ENCODE measurements around the gene AP5S1.
"Not testable (repeated sequence)": the region's sequence is repeated elsewhere in the genome, so short reads cannot be mapped to it uniquely, and the experiment has no call there.

AP5S1 gene

DNA sequence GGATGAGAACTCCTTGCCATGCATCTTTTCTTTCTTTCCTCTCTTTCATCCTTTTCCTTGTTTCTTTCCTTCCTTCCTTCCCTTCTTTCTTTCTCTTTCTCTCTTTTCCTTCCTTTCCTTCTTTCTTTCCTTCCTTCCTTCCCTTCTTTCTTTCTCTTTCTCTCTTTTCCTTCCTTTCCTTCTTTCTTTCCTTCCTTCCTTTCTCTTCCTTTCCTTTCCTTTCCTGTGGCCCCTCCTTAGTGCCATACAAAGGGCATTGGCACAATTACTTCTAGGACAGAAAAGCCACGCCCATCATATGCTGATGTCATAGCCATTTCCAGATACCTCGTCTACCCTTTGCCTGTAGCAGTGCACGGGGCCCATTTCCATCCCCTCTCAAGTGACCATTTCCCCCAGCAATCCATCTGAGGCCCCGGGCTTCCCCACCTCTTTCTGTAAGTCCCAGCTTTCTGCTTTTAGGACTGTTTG lies 31.6 kb upstream of the AP5S1 start:
- in situ Hi-C loops (cut with HindIII; ENCODE audit: low sequenced_read_pairs): no loop called here

DNA sequence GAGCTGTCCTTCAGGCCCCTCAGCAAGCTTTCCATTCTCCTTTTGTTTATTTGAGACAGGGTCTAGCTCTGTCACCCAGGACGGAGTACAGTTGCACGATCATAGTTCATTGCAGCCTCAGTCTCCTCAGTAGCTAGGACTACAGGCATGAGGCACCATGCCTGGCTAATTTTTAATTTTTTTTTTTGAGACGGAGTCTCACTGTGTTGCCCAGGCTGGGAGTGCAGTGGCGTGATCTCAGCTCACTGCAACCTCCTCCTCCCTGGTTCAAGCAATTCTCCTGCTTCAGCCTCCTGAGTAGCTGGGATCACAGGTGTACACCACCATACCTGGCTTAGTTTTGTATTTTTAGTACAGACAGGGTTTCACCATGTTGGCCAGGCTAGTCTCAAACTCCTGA lies 31.1 kb upstream of the AP5S1 start:
- in situ Hi-C loops (cut with HindIII; ENCODE audit: low sequenced_read_pairs): not testable (repeated sequence)

DNA sequence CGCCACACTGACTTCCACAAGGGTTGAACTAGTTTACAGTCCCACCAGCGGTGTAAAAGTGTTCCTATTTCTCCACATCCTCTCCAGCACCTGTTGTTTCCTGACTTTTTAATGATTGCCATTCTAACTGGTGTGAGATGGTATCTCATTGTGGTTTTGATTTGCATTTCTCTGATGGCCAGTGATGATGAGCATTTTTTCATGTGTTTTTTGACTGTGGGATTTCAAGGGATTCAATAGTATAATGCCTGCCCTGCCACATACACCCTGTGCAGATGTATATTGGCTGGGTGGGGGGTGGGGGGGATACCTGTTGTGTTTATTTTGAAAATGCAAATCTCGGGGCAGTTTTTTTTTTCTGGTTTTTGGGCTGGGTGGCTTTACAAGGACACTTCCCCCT lies 26.2 kb upstream of the AP5S1 start:
- in situ Hi-C loops (cut with HindIII; ENCODE audit: low sequenced_read_pairs): not testable (repeated sequence)

DNA sequence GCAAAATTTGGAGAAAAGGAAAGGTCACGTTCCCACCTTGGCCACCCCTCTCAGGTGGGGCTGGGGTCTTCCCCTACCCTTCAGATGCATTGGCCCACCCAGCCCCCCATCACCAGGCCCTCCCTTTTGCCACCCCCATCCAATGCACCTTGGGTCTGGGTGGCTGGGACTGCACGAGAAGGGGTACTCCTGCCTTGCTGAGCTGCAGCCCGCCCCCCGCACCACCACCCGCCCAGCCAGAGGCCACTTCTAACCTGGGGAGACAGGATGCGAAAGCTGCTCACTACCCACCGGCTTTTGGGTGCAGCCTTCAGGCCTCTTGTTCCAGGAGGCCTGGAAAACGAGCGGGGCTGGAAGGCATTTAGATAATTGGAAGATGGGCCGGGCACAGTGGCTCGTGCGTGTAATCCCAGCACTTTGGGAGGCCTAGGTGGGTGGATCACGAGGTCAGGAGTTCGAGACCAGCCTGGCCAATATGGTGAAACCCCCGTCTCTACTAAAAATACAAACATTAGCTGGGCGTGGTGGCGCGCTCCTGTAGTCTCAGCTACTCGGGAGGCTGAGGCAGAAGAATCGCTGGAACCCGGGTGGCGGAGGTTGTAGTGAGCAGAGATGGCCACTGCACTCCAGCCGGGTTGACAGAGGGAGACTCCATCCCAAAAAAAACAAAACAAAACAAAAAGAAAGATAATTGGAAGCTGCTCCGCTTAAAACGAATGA lies 25.5 kb upstream of the AP5S1 start:
- in situ Hi-C loops (cut with HindIII; ENCODE audit: low sequenced_read_pairs): no loop called here

DNA sequence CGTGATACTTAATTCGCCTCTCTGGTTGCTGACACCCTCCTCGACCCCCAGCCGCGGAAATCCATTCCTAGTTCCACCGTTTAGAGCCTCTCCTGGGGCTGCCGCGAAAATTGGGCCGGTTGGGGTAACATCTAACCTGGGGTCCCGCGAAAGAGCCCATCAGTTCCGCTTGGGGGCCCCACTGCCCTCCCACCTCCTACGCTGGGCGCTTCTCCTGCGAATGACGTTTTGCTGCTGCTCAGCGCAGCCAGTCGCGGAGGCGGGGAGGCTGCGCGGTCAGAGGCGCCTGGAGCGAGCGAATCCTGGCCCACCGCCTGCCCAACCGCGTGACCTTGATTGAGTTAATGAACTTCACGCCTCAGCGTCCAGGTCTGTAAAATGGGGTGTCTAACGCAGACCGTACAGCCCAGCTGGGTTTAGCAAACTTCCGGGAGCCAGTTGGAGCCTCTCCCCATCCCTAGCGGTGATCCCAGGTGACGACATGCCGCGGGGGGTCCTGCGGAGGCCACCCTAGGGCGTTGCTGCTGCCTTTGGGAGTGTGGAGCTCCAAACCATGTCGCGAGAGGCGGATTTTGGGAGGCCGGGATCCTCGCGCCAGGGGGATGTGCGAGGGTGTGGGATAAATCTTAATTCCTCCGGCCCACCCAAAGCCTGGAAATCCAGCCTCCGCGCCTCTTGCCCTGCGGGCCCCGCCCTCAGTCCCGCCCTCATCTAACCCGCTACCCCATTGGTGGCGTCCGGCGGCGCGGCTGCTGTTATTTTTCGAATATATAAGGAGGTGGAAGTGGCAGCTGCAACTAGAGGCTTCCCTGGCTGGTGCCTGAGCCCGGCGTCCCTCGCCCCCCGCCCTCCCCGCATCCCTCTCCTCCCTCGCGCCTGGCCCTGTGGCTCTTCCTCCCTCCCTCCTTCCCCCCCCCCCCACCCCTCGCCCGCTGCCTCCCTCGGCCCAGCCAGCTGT lies 24.6 kb upstream of the AP5S1 start, which contains the start of gene CDC25B:
TSS of gene CDC25B (plus strand) at position 800 of the 958 bp plus-strand sequence. CDS start 222 bp downstream, outside the sequence.
- in situ Hi-C loops (cut with HindIII; ENCODE audit: low sequenced_read_pairs): no loop called here

DNA sequence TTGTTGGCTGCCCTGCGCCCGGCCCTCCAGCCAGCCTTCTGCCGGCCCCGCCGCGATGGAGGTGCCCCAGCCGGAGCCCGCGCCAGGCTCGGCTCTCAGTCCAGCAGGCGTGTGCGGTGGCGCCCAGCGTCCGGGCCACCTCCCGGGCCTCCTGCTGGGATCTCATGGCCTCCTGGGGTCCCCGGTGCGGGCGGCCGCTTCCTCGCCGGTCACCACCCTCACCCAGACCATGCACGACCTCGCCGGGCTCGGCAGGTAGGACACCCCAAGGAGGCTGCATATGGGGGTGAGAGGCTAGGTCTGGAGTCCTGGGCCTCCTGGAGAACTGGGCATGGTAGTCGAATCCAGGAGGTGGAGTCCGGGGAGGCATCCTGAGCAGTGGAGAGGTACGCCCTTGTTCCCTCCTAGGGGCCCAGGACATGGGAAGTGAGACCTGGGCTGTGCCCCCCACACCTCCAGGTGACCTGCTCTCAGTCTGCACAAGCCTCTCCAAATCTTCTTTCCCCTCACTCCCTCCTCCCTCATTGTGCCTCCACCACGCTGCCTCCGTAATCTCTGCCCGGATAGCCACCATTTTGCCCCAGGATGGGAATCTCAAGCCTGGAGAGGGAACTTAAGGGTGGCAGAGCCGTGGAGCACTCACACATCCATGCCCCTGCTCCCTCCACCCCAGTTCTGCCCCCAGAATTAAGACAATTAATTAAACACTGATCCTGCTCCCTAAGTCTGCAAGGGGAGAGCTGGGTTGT lies 23.7 kb upstream of the AP5S1 start:
- in situ Hi-C loops (cut with HindIII; ENCODE audit: low sequenced_read_pairs): no loop called here

DNA sequence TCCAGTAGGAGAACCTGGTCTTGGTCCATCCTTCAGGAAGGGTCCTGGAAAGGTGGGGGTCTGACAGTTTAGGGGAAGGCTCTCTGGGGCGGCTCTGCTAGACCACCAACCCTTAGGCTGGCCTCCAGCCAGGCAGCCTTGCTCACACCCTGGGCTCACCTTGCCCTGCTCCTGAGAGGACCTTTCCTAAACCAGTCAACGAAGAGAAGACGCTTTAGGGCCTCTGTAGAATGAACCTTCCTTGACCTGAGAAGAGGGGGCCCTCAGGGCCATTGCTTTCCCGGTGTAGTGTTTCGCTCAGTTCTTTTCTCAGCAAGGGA lies 23.2 kb upstream of the AP5S1 start:
- in situ Hi-C loops (cut with HindIII; ENCODE audit: low sequenced_read_pairs): no loop called here

DNA sequence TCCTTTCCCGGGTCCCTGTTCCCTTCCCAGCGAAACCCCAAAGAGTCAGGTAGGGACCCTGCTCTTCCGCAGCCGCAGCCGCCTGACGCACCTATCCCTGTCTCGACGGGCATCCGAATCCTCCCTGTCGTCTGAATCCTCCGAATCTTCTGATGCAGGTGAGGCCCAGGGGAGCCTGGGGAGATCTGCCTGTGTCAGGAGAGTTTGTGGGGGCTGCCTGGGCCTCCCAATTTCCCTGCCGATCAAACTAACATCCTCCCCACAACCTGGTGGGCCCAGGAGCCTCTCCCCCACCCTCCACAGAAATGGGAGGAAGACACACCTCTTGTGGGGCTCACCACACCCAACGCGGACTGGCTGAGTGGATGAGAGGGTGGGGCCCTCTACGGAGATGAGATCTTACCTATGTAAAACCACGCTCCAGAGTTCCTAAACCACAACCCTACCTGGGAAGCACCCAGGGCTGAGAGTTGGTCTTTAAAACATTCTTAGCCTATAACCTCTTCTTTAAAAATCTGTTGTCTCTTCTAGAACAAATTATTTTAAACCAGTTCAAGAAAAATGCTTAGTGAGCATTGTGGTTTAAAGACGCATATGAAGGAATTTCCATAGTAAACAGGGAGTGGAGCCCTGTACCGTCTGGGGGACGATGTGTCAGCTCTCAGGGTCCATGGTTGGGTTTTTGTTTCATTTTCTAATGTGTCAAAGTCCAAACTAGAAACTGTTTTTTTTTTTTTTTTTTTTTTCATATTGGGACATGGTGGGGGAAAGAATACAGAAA lies 22.6 kb upstream of the AP5S1 start:
- in situ Hi-C loops (cut with HindIII; ENCODE audit: low sequenced_read_pairs): no loop called here

DNA sequence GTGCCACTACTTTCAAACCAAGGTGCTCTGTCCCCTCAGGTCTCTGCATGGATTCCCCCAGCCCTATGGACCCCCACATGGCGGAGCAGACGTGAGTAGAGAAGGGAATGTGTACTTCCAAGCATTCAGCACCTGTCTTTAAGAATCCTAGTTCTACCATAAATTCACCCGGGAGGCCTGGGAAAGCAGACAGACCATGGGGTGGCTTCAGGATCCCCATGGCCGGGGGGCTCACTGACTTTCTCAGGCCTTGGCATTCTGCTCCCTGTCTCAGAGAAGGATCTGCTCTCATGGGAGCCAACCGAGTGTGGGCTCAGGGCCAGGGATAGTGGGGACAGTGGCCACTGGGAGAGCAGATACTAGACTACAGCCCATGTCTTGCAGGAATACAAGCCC lies 22.0 kb upstream of the AP5S1 start:
- in situ Hi-C loops (cut with HindIII; ENCODE audit: low sequenced_read_pairs): no loop called here

DNA sequence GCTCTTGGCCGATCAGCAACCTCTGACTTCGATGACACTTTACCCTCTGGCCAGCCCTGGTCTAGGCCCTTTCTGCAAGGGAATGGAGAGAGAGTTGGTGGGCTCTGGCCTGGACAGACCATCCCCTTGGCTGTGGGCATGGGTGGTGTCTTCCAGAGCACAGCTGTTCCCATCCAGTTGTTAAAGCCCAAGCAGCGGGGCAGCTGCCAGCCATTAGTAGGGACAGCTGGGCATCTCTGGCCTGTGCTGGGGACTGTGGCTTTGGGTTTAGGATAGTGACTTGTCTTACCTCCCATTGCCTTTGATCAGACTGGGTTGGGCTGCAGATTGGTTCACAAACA lies 21.5 kb upstream of the AP5S1 start:
- in situ Hi-C loops (cut with HindIII; ENCODE audit: low sequenced_read_pairs): no loop called here

DNA sequence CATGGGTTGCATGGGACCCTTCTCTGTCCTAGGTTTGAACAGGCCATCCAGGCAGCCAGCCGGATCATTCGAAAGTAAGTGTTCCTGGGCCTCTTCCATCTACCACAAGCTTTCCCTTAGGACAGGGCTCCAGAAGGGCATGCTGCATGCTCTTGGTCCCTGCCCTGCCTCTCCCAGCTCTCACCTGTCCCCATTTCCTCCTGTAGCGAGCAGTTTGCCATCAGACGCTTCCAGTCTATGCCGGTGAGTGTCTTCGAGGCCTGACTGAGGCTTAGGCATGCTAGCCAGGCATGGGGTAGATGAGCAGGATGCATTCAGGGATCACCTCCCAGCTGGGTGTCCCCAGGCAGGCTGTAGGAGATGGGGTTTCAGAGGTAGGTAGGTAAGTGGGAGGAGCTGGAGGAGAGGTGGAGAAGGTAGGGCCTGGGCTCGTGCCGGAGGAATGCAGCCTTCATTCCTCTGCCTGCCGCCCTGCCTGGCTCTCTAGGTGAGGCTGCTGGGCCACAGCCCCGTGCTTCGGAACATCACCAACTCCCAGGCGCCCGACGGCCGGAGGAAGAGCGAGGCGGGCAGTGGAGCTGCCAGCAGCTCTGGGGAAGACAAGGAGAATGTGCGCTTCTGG lies 20.0 kb upstream of the AP5S1 start:
- in situ Hi-C loops (cut with HindIII; ENCODE audit: low sequenced_read_pairs): no loop called here

DNA sequence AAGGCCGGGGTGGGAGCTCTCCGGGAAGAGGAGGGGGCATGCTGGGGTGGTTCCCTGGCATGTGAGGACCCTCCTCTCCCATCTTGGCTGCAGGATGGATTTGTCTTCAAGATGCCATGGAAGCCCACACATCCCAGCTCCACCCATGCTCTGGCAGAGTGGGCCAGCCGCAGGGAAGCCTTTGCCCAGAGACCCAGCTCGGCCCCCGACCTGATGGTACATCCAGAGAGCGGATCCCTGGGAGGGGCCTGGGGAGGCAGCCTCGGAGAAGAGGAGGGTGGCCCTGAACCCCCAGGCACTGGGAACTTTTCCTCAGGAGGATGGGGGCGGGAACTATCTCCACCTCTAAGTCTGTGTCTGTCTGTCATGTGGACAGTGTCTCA lies 19.5 kb upstream of the AP5S1 start:
- in situ Hi-C loops (cut with HindIII; ENCODE audit: low sequenced_read_pairs): no loop called here

DNA sequence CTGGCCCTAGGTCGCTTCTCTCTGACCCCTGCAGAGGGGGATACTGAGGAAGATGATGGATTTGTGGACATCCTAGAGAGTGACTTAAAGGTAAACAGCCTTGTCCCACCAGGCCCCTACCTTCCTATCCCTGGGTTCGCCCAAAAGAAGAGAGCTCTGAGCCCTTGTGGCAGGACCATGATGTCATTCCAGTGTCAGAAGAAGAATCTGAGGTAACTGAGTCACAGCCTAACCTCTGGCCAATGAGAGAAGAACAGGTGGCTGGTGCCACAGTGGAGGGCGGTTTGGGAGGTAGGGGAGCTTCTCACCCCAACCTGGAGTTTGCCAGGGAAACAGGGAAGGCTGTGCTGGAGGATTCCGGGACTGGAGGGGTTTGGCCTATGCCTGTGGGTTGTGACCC lies 19.0 kb upstream of the AP5S1 start:
- in situ Hi-C loops (cut with HindIII; ENCODE audit: low sequenced_read_pairs): no loop called here

DNA sequence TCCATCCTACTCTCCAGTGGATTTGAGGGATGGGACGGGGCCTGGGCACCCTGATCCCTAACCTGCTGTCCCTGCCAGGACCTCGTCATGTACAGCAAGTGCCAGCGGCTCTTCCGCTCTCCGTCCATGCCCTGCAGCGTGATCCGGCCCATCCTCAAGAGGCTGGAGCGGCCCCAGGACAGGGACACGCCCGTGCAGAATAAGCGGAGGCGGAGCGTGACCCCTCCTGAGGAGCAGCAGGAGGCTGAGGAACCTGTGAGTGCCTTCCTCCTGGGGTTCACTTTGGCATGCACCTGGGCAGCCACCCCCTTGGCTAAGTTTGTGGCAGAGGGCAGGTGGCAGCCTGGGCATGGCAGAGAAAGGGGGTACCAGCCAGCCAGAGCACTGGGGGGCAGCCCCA lies 18.5 kb upstream of the AP5S1 start:
- in situ Hi-C loops (cut with HindIII; ENCODE audit: low sequenced_read_pairs): no loop called here

DNA sequence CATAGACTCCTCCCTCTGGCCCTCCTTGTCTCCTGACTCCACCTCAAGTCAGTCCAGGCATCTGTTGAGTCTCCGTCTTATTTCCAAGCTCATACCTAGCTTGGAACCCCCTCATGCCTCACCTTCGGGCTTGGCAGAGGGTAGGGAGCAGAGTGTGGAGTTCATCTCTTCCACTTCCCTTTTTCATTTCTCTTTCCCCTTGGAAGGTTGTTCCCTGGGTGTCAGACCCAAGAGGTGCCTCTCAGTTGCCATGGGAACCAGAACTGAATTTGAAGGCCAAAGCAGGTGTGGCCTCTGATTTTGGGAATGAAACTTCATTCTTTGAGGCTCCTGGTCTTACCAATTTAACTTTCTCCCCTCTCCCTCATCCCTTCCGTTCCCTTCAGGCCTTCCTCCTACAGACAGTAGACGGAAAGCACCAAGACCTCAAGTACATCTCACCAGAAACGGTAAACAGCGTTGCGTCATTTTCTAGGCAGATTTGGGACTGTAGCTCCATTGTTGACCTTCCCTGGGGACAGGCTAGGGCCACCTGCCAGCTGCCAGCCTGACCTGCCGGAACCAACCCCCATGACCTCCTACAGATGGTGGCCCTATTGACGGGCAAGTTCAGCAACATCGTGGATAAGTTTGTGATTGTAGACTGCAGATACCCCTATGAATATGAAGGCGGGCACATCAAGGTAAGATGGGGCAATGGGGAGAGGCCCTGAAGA lies 17.7 kb upstream of the AP5S1 start:
- in situ Hi-C loops (cut with HindIII; ENCODE audit: low sequenced_read_pairs): no loop called here

DNA sequence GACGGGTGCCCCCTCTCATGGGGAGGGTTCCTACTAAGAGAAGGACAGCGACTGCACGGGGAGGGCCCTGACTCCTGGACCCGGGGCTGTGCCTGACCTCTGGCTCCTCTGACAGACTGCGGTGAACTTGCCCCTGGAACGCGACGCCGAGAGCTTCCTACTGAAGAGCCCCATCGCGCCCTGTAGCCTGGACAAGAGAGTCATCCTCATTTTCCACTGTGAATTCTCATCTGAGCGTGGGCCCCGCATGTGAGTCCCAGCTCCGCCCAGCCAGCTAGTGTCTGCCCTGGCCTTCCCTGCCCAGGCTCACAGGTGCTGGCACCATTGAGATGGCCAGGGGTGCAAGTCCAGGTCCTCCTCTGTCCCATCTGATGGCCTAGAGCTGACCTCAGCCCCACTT lies 17.1 kb upstream of the AP5S1 start:
- in situ Hi-C loops (cut with HindIII; ENCODE audit: low sequenced_read_pairs): no loop called here

DNA sequence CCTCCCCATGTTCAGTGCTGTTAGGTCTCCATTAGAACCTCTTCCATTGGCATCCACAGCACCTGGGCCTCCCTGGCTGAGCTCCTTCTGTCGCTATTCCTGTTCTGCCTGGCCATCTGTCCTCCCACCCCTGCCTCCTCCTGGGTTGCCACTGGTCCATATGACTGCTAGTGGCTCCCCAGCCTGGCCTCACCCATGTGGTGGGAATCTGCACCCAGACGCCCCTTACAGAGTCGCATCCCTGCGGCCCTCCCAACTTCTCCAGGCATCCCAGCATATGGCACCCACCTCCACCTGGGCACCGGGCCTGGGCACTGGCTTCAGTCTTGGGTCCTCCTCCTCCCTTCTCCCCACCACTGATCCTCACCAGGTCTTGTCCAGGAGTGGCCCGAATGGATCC lies 16.5 kb upstream of the AP5S1 start:
- in situ Hi-C loops (cut with HindIII; ENCODE audit: low sequenced_read_pairs): no loop called here

DNA sequence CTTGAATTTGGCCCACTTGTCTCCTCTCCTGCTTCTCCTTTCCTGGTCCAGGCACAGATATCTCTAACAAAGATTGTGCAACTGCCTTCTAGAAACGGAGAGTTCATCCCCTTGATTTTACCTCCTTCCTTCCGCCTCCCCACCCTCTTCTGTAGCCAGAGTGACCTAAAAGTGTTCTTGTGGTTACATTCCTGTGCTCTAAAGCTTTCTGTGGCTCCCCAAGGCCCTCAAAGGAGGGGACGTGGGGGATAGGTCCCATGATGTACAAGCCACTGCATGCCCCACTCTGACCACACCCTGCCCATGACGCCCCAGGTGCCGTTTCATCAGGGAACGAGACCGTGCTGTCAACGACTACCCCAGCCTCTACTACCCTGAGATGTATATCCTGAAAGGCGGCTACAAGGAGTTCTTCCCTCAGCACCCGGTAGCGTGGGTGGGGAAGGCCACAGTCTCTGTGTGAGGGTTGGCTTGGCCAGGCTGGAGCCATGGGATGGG lies 16.0 kb upstream of the AP5S1 start:
- in situ Hi-C loops (cut with HindIII; ENCODE audit: low sequenced_read_pairs): no loop called here

DNA sequence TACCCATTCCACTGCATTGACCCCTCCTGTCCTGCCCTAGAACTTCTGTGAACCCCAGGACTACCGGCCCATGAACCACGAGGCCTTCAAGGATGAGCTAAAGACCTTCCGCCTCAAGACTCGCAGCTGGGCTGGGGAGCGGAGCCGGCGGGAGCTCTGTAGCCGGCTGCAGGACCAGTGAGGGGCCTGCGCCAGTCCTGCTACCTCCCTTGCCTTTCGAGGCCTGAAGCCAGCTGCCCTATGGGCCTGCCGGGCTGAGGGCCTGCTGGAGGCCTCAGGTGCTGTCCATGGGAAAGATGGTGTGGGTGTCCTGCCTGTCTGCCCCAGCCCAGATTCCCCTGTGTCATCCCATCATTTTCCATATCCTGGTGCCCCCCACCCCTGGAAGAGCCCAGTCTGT lies 15.6 kb upstream of the AP5S1 start:
- in situ Hi-C loops (cut with HindIII; ENCODE audit: low sequenced_read_pairs): no loop called here

DNA sequence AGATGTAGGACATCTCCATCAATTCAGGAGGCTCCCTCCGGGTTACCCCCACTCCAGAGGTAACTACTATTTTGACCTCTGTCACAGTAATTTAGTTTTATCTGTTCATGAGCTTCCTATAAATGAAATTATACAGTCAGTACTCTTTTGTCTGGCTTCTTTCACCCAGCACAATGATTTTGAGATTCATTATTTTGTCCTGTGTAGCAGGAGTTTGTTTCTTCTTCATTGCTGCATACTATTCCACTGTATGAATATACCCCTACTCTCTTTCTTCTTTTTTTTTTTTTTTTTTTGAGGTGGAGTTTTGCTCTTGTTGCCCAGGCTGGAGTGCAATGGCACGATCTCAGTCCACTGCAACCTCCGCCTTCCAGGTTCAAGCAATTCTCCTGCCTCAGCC lies 11.8 kb upstream of the AP5S1 start:
- in situ Hi-C loops (cut with HindIII; ENCODE audit: low sequenced_read_pairs): no loop called here

All from endothelial cell of hepatic sinusoid (primary cell).